Neural crest cell (in vitro differentiated cells): ENCODE results near the gene SCUBE1. TPM values are rescaled to one million over a fixed set of nuclear protein-coding genes. Genes with fewer than 3 reads are reported as not detected.

Experiments used
- DNase-seq: peaks from one replicate; pipeline ENCODE4 v3.0.0; 2021; ENCODE audit warnings: low read depth, mixed read lengths, low spot score
- H3K27ac Mint-ChIP-seq: one replicate; pipeline ENCODE4 v1.8.0; 2021; ENCODE audit warnings: mild to moderate bottlenecking, mixed read lengths; ENCODE audit not compliant: unreplicated experiment
- H3K27me3 Mint-ChIP-seq: 2 replicates; pipeline ENCODE4 v1.8.0; 2021; ENCODE audit warnings: low read depth, mild to moderate bottlenecking, mixed read lengths
- H3K36me3 Mint-ChIP-seq: 2 replicates; pipeline ENCODE4 v1.8.0; 2021; ENCODE audit warnings: low read depth, mild to moderate bottlenecking, mixed read lengths
- H3K4me1 Mint-ChIP-seq: 2 replicates; pipeline ENCODE4 v1.8.0; 2021; ENCODE audit warnings: mixed read lengths
- H3K4me3 Mint-ChIP-seq: one replicate; pipeline ENCODE4 v1.8.0; 2021; ENCODE audit warnings: mild to moderate bottlenecking, mixed read lengths
- H3K9me3 Mint-ChIP-seq: 2 replicates; pipeline ENCODE4 v1.8.0; 2021; ENCODE audit warnings: mixed read lengths
- CTCF ChIP-seq: fragments of 200-600 bp; sonication (generic); conservative IDR thresholded peaks from 2 replicates; pipeline ENCODE4 v1.5.0; 2021; ENCODE audit warnings: antibody characterized with exemption, mild to moderate bottlenecking
- total RNA-seq: library from RNA; stranded (reverse); gene quantifications from 2 replicates; pipeline ENCODE4 v1.2.1, GENCODE V29; 2021

SCUBE1 gene
- total RNA-seq, 1 donor from 2014 or later = 12.1 TPM

GRCh38 chr22:43186272-43187170 lies 156.7 kb downstream of the SCUBE1 start, which contains the start of gene TTLL12:
Gene TTLL12, minus strand, starts transcription at chr22:43187134. Its CDS starts 65 bp downstream, at chr22:43187069.
- Mint-ChIP-seq H3K27ac (peak within 1 kb of the TSS; percentile 19), H3K27me3 (peaks cover 4% of the 10 kb centered on the region), H3K4me1 (peaks cover 25% of the 10 kb centered on the region), H3K9me3 (no peaks in the 10 kb centered on the region), H3K4me3 (peak within 1 kb of the TSS; percentile 85), H3K36me3 (no peaks in the 10 kb centered on the region)
- TF ChIP-seq CTCF = no peak
- peak; percentile 43 for DNase-seq

- H3K36me3 Mint-ChIP-seq = no peaks in the 10 kb centered on the region
- no peak for TF ChIP-seq CTCF
- peaks cover 25% of the 10 kb centered on the region for H3K4me1 Mint-ChIP-seq
- H3K27me3 Mint-ChIP-seq = no peaks in the 10 kb centered on the region
- no peak overlapping the region for H3K27ac Mint-ChIP-seq
- DNase-seq = no peak
- peak overlapping the region; percentile 85 for H3K4me3 Mint-ChIP-seq
- H3K9me3 Mint-ChIP-seq = no peaks in the 10 kb centered on the region
Observed at GRCh38 chr22:43185860-43186261, 157.3 kb downstream of the SCUBE1 start.

GRCh38 chr22:43183496-43184277 lies 159.5 kb downstream of the SCUBE1 start:
- Mint-ChIP-seq H3K27me3 (no peaks in the 10 kb centered on the region), H3K27ac (no peak overlapping the region), H3K4me1 (peaks cover 20% of the 10 kb centered on the region), H3K4me3 (peak overlapping the region; percentile 67), H3K9me3 (no peaks in the 10 kb centered on the region), H3K36me3 (peaks cover 4% of the 10 kb centered on the region)
- TF ChIP-seq CTCF = no peak
- DNase-seq = no peak

- Mint-ChIP-seq H3K27ac (no peak overlapping the region), H3K27me3 (no peaks in the 10 kb centered on the region), H3K4me3 (no peak overlapping the region), H3K36me3 (peaks cover 6% of the 10 kb centered on the region), H3K9me3 (no peaks in the 10 kb centered on the region), H3K4me1 (peaks cover 17% of the 10 kb centered on the region)
- TF ChIP-seq CTCF = no peak
- DNase-seq = no peak
Observed at GRCh38 chr22:43182726-43183125, 160.4 kb downstream of the SCUBE1 start.

GRCh38 chr22:43182118-43182517 lies 161.1 kb downstream of the SCUBE1 start:
- H3K36me3 Mint-ChIP-seq = peaks cover 6% of the 10 kb centered on the region
- no peak overlapping the region for H3K27ac Mint-ChIP-seq
- H3K27me3 Mint-ChIP-seq = no peaks in the 10 kb centered on the region
- H3K4me3 Mint-ChIP-seq = no peak overlapping the region
- DNase-seq = no peak
- no peak for TF ChIP-seq CTCF
- peaks cover 15% of the 10 kb centered on the region for H3K4me1 Mint-ChIP-seq
- no peaks in the 10 kb centered on the region for H3K9me3 Mint-ChIP-seq
